ENCODE measurements around the gene MRC1. TPM values are rescaled to one million over a fixed set of nuclear protein-coding genes. Genes with fewer than 3 reads are reported as not detected.

The MRC1 gene
- total and polyA plus RNA-seq, 9 of the 15 experiments (the other 6 are each of a cell fraction or from before 2014, with no cell fraction given), result 0.01 to 0.20 (median 0.03) TPM; not detected in 5

DNA sequence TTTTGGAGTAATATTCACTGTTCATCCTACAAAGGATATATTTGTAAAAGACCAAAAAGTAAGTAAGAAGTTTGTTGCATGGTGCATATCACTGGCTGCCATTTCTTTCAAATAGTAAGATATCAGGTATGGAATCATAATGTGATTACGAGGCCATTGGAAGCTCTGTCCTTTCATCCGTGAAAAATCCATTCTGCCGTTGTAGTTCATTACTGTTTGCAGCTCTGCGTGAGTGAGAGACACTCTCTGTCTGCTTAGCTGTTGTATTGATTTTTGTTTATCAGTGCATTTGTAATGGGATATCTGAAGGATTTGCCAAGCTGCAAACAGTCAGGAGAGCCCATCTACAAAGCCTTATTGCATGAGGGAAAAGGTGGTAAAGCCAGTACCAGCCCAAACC lies 98.5 kb downstream of the MRC1 start:
- no peaks in the 10 kb centered on the region for H3K9me1 ChIP-seq (ENCODE audit: control insufficient read depth, insufficient read depth, low read length)
- H3K9ac ChIP-seq (ENCODE audit: insufficient read depth in 1 of 2, low read depth in 2 of 2, low read length in 2 of 2), result no peak overlapping the region
- H2AFZ ChIP-seq (ENCODE audit: low read depth, low read length), result no peak overlapping the region
- no peak overlapping the region for H3K4me2 ChIP-seq (ENCODE audit: insufficient read depth, low read length)
- in situ Hi-C loops (cut with MboI) (no loop called here), intact Hi-C loops (cut with micrococcal nuclease) (no loop called here)
- no peak overlapping the region for H3K4me3 ChIP-seq
- H4K20me1 ChIP-seq (replicated peaks; ENCODE audit: control insufficient read depth, insufficient read depth, low read length), result no peaks in the 10 kb centered on the region; the same call in 1 of the 2 replicates
- H3K4me1 ChIP-seq (replicated peaks in 1 of 2; ENCODE audit: control insufficient read depth in 2 of 2, insufficient read depth in 2 of 2, low read length in 2 of 2), result no peaks in the 10 kb centered on the region
- no TSS peak for BruUV-seq (replicated peaks)
- DNase-seq (ENCODE audit: extremely low read depth in 1 of 4, low spot score in 3 of 4) (no peak), FAIRE-seq (no peak), ATAC-seq (no peak)
- CTCF ChIA-PET (ENCODE audit: low intra/inter-chr PET ratio), result no interaction called here
- WGBS (ENCODE audit: insufficient coverage, low coverage, missing lambda C conversion rate), result 3% methylated on average over 4 of the region's 4 CpGs
- TF ChIP-seq RFX1 (IDR thresholded peaks at IDR 0.05) (no peak), PCBP1 (IDR thresholded peaks at IDR 0.05; ENCODE audit: low read depth, low read length, poor library complexity, severe bottlenecking) (no peak), SREBF2 (CRISPR knock-in tag; IDR thresholded peaks at IDR 0.05) (no peak), NFIX (CRISPR knock-in tag; IDR thresholded peaks at IDR 0.05; ENCODE audit: low read depth) (no peak), COPS2 (conservative IDR thresholded peaks at IDR 0.05) (no peak)
- TF ChIP-seq, protein P1, sequence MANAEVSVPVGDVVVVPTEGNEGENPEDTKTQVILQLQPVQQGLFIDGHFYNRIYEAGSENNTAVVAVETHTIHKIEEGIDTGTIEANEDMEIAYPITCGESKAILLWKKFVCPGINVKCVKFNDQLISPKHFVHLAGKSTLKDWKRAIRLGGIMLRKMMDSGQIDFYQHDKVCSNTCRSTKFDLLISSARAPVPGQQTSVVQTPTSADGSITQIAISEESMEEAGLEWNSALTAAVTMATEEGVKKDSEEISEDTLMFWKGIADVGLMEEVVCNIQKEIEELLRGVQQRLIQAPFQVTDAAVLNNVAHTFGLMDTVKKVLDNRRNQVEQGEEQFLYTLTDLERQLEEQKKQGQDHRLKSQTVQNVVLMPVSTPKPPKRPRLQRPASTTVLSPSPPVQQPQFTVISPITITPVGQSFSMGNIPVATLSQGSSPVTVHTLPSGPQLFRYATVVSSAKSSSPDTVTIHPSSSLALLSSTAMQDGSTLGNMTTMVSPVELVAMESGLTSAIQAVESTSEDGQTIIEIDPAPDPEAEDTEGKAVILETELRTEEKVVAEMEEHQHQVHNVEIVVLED (CRISPR knock-in tag; IDR thresholded peaks at IDR 0.05), result no peak
- TF ChIP-seq, protein P2, sequence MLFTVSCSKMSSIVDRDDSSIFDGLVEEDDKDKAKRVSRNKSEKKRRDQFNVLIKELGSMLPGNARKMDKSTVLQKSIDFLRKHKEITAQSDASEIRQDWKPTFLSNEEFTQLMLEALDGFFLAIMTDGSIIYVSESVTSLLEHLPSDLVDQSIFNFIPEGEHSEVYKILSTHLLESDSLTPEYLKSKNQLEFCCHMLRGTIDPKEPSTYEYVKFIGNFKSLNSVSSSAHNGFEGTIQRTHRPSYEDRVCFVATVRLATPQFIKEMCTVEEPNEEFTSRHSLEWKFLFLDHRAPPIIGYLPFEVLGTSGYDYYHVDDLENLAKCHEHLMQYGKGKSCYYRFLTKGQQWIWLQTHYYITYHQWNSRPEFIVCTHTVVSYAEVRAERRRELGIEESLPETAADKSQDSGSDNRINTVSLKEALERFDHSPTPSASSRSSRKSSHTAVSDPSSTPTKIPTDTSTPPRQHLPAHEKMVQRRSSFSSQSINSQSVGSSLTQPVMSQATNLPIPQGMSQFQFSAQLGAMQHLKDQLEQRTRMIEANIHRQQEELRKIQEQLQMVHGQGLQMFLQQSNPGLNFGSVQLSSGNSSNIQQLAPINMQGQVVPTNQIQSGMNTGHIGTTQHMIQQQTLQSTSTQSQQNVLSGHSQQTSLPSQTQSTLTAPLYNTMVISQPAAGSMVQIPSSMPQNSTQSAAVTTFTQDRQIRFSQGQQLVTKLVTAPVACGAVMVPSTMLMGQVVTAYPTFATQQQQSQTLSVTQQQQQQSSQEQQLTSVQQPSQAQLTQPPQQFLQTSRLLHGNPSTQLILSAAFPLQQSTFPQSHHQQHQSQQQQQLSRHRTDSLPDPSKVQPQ (CRISPR knock-in tag; IDR thresholded peaks at IDR 0.05; ENCODE audit: borderline replicate concordance), result no peak
- no peaks in the 10 kb centered on the region for H3K79me2 ChIP-seq (ENCODE audit: control insufficient read depth, insufficient read depth, low read length)
- H3K27ac ChIP-seq (ENCODE audit: extremely low read depth, low read depth, low read length), result no peak overlapping the region
- H3K9me3 ChIP-seq (replicated peaks; ENCODE audit: control insufficient read depth, insufficient read depth, low read depth, low read length), result no peaks in the 10 kb centered on the region
- no peaks in the 10 kb centered on the region for H3K36me3 ChIP-seq (ENCODE audit: control insufficient read depth, insufficient read depth, low read length)
- H3K27me3 ChIP-seq (ENCODE audit: control insufficient read depth in 2 of 2, insufficient read depth in 2 of 2, low read length in 2 of 2), result 0 out of 5 replicates have a peak, but pooled peaks cover 0 to 4% of the 10 kb centered on the region in 2 experiments
- POLR2A ChIA-PET, result interaction anchor here (0.7 kb wide), 1 partner anchor 14 kb away, joined by 5 read pairs; no protein-coding TSS in a partner anchor

Data from K562 (cell line).